GM23338 (cell line): ENCODE measurements around the gene CRACR2A.

ENCODE experiments used
- CREB1 ChIP-seq: fragments of 250-450 bp; sonication (Bioruptor Pico); IDR thresholded peaks from 2 replicates; pipeline ENCODE4 v1.5.0; 2020; ENCODE audit warnings: low read depth, mild to moderate bottlenecking, moderate library complexity
- CTCF ChIP-seq, 2 experiments: fragments of 200-600 bp in 1 of 2; sonication (generic) in 1 of 2; conservative IDR thresholded peaks; 2 replicates each; pipeline versions ENCODE4 v1.5.1 to v1.6.1; 2016 to 2017; ENCODE audit warnings: antibody characterized with exemption in 2 of 2, low read depth in 2 of 2, mild to moderate bottlenecking in 2 of 2, moderate library complexity in 1 of 2
- EZH2 ChIP-seq: fragments of 200-600 bp; sonication (generic); IDR thresholded peaks from one replicate; pipeline ENCODE4 v1.8.0; 2017; ENCODE audit warnings: antibody characterized with exemption, mild to moderate bottlenecking, low read depth; ENCODE audit not compliant: unreplicated experiment
- POLR2AphosphoS5 ChIP-seq: IDR thresholded peaks from 2 replicates; pipeline ENCODE4 v1.6.1; 2016; ENCODE audit warnings: antibody characterized with exemption, low read depth
- REST ChIP-seq: IDR thresholded peaks from one replicate; pipeline ENCODE4 v1.6.1; 2018; ENCODE audit warnings: antibody characterized with exemption; ENCODE audit not compliant: unreplicated experiment

GRCh38 chr12:3645091-3645490, 107.8 kb downstream of the CRACR2A start:
- TF ChIP-seq EZH2 (no peak), CTCF (conservative IDR thresholded peaks at IDR 0.05; ENCODE audit: low read depth in 2 of 2) (no peak), CREB1 (CRISPR knock-in tag) (no peak), REST (no peak), POLR2AphosphoS5 (no peak)
